HG03196 (cell line): ENCODE data around the gene CDNF.
"Not testable (repeated sequence)": the region's sequence is repeated elsewhere in the genome, so short reads cannot be mapped to it uniquely, and the experiment has no call there.

ENCODE experiments used
- ATAC-seq: cut with Tn5 transposase; IDR thresholded peaks from one replicate; pipeline ENCODE4 v1.9.1; 2021; ENCODE audit not compliant: unreplicated experiment

Gene CDNF

GRCh38 chr10:14837757-14838581, at the start of gene CDNF, which contains the start of the genes HSPA14 and MSANTD7:
CDNF (minus strand) TSS chr10:14838037; CDS start chr10:14837946, 91 bp downstream.
HSPA14 (plus strand) TSS chr10:14838306; CDS start chr10:14838403, 97 bp downstream.
MSANTD7 (plus strand) TSS chr10:14838306; CDS start chr10:14842285, 3,979 bp downstream.
- ATAC-seq = peak; percentile 89

GRCh38 chr10:14884082-14884481, 46.2 kb upstream of the CDNF start:
- ATAC-seq = no peak

GRCh38 chr10:14880229-14880628, 42.4 kb upstream of the CDNF start:
- no peak for ATAC-seq

DNA sequence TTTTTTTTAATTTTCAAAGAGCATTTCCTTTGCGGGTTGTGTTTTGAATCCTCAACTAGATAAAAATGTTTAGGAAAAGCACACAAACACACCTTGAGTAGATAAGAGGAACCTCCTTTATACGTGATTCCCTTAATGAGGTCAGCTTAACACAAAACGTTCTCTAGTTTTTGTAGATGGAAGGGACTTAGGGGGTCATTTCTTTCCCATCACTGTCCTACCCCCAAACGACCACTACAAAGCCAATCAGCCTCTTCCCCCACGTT, 42.0 kb upstream of the CDNF start:
- no peak for ATAC-seq

DNA sequence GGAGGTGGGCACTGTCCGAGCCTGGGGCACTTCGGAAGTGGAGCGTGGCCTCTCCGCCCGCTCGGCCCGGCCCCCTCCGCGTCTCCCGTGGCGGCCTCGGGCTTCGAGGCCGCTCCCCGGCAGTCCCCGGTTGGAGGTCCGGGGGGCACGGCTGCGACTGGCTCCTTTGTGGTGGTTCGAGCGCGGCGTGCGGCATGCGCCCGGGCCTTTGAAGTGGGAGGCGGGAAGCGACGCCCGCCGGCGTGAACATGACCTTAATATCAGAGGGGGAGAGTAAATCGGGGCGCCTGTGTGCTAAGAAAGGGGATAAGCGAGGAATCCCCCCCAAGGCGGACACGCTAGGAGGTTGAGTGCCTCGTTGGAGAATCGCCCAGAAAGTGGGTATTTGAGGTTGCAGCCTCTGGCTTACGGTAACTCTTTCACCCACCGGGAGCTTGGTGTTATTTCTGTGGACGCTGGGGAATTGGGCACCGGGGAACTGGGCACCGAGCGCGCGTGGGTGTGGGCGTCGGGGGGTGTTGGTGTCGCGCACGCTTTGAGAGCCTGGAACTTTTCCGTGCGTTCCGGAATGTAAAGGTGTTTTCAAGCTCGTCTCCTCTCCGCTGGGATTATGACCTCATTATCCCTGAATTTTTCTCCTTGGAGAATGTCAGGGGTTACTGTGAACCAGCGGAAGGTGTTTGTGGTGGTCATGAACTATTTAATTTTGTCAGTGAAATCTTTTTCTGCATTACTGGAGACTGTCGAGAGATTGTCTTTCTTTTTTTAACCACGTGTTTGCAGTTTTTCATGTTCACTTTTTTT, 41.5 kb upstream of the CDNF start:
- ATAC-seq = peak; percentile 2

DNA sequence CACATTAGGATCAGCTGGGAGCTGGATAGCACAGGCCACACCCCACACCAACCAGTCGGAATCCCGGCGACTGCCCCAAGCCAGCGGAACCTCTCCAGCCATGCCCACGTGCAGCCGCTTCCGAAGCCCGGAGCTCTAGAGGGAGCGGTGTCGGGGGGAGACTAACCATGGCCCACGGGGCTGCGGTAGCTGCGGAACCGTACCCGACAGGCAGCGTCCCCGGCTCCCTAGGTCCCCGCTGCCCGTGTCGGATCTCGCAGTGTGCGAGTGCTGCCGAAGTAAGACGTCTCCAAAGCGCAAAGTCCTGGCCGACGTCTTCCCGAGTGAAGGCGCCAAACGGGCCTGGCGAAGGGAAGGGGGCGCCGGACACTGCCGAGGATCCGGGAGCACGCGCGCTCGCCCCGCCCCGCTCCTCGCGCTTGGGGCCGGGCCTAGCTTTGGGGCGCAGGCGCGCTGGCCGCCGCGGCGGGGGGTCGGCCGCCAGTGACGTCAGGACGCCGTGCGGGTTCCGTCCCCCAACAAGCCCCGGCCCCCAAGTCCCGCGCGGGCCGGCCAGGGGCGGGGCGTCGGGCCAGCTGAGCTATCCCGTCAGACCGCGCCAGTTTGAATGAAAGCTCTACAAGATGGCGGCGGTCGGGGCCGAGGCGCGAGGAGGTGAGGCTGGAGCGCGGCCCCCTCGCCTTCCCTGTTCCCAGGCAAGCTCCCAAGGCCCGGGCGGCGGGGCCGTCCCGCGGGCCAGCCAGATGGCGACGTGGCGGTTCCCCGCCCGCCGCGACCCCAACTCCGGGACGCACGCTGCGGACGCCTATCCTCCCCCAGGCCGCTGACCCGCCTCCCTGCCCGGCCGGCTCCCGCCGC, 40.7 kb upstream of the CDNF start, which contains the start of gene SUV39H2:
Gene SUV39H2 (plus strand): TSS at position 601 of the 858 bp plus-strand sequence. CDS start 23 bp downstream, at position 624.
- peak; percentile 93 for ATAC-seq

DNA sequence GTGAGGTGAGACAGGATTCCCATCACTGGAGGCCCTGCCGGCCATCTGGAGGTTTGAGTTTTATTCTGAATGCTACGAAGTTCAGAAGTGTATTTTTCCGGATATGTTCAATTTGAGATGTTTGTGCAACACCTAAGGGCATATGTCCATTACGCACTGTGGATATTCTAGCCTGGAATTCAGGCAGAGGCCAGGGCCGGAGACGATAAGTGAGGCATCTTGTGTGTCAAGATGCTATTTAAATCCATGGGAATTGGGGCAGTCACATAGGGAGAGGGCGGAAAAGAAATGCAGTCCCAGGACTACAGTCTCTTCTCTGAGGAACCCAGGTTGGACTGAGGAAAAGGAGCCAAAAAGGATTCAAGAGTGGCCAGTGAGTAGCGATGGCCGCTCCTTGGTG, 38.9 kb upstream of the CDNF start:
- no peak for ATAC-seq

GRCh38 chr10:14875941-14876340, 38.1 kb upstream of the CDNF start:
- no peak for ATAC-seq

DNA sequence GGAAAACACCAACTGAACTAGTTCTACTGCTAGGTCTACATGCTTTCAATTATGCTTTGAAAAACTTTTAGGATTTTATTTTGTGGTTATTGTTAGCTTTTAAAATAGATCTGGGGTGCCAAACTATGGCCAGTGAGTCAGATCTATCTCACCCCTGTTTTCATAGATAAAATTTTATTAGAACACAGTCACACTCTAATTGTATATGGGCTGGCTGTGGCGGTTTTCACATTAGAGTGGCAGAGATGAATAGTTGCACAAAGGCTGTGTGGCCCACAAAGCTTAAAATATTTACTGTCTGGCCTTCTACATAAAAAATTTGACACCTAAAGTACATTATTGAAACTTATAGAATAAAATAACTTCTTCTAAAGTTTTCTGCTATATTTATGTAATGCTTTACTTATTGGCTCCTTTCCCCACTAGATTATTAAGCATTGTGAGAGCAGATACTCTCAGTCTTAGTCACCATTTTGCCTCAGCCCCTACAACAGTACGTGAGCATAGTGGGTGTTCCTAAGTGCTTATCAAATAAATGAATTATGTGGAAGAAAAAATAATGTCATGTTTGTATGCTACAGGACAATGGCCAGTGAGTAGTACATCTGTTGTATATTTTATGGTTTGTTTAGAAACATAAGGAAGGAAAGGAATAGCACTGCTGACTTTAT, 35.4 kb upstream of the CDNF start:
- ATAC-seq = peak; percentile 54

GRCh38 chr10:14864871-14865270, 27.0 kb upstream of the CDNF start:
- ATAC-seq = not testable (repeated sequence)

- ATAC-seq = not testable (repeated sequence)
These were observed 26.6 kb upstream of the CDNF start for GRCh38 chr10:14864466-14864865.

DNA sequence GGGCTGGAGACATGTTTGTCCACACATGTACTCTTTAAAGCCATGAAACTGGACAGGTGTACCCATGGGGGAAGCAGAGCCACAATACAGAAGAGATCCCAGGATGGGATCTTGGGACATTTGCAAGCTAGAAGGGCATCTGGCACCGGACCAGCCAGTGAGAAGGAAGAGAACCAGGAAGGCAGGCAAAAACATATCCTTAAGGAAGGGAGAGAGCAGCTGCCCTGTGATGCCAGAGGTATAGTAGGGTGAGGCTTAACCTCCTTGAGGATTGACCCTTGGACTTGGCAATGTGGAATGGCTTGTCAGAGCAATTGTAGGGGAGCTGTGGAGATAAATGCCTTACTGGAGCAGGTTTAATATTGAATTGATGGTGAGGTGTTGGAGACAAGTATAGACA, 23.0 kb upstream of the CDNF start:
- ATAC-seq = no peak

- ATAC-seq = no peak
These were observed 21.9 kb upstream of the CDNF start for GRCh38 chr10:14859775-14860174.

DNA sequence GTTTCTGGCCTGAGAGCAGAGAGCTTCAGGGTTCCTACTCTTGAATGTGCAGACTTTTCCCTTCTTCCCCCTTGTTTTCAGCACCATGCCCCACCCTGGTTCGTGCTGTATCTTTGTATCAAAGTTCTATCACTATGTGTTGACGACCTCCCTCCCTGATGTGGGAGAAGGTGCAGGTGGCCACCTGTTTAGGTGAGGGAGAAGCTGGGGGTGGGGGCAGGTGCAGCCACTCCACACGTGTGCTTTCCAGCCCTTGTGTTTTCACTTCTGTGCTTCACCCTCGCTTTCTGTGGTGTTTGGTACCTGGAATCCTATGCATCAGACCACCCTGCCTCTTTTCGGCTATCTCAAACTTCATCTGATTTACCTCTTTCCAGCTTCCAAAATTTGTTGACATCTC, 21.2 kb upstream of the CDNF start:
- no peak for ATAC-seq

DNA sequence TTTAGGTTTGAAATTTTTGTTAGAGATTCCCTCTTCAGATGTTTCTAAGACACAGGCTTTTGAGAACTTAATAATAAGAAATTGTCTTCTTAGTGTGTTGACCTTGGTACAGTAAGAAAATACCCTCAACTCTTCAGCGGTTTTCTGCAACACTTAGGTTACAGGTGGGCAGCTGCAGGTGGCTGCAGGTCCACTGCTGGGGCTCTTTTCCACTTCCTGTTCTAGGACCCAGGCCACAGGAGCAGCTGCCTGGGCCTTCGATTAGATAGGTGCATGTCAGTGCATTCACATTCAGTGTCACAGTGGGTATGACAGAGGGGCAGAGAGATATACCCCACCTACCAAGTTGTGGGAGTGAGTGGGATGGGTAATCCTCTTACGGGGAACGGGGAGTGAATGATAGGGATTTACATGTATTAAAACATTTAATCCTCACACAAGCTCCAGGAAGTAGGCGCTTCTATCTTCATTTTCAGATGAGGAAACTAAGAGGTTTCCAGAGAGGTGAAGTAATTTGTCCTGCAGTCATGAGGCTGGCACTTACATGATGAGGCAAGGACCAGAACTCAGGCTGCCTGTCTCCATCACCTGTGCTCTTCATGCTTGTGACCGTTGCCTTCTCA, 20.6 kb upstream of the CDNF start:
- no peak for ATAC-seq

GRCh38 chr10:14855453-14855852, 17.6 kb upstream of the CDNF start:
- no peak for ATAC-seq

GRCh38 chr10:14852236-14852635, 14.4 kb upstream of the CDNF start:
- no peak for ATAC-seq

DNA sequence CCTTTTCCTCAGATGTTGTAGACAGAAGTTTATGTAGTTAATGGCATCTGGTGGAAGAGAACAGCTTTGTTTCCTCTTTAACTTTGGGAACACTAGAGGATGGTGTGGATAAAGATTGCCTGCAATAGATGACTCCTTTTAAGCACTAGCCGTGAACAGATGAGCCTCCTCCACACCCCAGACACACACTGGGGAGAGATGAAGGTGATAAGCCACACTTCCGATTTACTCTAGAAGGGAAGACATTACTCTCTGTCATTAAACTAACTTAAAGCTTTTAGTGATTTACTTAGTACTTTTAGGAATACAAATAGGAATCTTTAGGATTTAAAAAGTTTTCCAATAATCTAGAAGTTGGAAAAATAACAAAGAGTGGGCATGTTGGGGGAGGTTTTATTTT, 7.1 kb upstream of the CDNF start:
- no peak for ATAC-seq

- no peak for ATAC-seq
These were observed 5.6 kb upstream of the CDNF start for GRCh38 chr10:14843327-14843988.

- ATAC-seq = no peak
These were observed 2.3 kb upstream of the CDNF start for GRCh38 chr10:14840178-14840577.
